C4-2B (cell line): ENCODE results near the gene CCL4.

Experiments used
- CTCF ChIP-seq: fragments of 450-650 bp; conservative IDR thresholded peaks from 2 replicates; pipeline ENCODE4 v1.5.1; 2017; ENCODE audit warnings: mild to moderate bottlenecking
- ZFX ChIP-seq: fragments of 450-650 bp; IDR thresholded peaks from 2 replicates; pipeline ENCODE4 v1.6.1; 2017

- TF ChIP-seq CTCF: no peak
- TF ChIP-seq ZFX: no peak
Measured at GRCh38 chr17:36094746-36095145, 8.9 kb upstream of the CCL4 start.
